Cortex of kidney (tissue), 1 donor: Measurements from ENCODE around the gene PPM1H.

Experiments used
- DNase-seq: peaks from one replicate; lab custom pipeline; 2025; lab: John Stamatoyannopoulos, UW

The PPM1H gene

GRCh38 chr12:62605981-62606380 lies 329.0 kb downstream of the PPM1H start:
- DNase-seq, result no peak

DNA sequence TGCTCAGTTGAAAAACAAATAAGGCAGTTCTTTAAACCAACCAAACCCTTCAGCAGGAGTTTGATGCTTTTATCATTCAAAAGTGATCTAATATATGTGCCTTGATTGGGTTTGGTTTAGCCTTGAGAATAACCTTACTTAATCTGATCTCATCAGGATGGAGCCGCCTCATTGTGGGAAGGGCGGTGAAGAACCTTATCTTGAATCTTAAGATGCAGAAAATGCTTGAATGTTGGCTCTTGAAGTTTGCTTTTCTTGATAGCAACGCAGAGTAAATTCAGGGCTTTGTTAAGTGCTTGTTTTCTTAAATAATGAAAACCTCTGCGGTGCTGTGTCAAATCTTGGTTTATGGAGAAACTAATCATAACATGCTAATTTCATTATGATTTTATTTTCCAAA lies 330.1 kb downstream of the PPM1H start:
- no peak for DNase-seq

DNA sequence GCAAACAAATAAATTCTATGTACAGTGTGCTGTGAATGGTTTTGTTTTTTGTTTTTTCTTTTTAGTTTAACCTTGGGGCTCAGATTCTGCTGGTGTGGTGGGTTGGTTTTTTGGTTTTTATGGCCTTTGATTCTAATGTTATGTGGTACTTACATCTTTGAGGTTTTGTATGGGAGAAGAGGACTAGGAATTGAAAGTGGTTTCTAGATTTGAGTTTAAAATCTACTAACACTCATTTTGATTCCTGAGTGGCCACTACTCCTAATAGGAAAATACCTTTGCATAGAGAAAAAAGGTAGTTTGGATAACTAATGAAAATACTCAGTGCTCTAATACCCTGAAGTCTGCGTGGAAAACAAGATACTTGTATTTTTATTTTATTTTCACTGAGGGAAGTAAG lies 330.6 kb downstream of the PPM1H start:
- DNase-seq, result no peak

DNA sequence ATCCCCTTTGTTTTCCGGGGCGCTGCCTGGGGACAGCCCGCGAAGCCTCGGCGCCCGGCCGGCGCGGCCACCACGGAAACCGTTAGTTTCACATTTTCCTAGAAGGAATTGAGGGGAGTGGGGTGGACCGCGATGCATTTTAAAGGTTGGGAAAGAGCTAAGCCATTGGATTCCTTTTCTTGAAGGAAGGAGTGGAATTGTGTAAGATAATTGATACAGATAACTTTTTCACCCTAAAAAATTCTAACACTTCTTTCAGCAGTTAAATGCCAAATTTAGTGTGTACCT lies 331.2 kb downstream of the PPM1H start:
- no peak for DNase-seq

GRCh38 chr12:62603061-62603810 lies 331.7 kb downstream of the PPM1H start:
- DNase-seq, result peak; percentile 74

DNA sequence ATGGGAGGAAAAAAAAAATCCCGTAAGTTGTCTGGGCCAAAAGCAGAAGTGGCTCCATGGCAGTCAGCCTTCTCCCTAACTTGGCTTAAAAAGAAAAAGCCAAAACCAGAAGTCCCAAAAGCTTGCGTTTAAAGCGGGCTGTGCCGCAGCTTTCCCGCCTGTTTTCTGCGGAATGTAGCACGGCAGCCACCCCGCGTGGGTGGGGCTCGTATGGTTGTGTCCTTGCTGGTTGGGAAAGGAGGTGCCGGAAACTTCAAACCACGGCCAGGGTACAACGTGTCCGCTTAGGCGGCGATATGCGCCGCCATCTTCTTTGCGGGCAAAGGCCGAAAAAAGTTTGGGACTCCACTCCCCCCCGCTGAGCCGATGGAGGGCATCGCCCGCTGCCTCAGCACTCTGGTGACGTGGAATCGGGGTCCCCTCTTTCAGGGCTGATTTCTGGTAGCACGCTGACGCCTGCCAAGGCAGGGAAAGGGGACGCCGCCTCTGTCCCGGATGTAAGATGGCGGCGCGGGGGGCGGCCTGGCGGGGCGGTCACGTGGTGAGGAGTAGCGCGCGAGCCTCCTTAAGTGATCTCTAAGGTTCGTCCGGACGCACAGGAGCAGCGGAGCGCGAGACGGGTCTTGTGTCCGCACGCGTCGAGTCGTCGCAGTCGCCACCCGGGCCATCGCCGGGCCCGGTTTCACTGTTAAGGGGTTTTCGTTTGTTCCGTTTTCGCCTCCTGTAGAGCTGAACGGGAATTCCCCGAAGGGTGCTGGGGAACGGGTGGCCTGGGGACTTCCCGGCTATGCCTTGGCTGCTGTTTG lies 332.5 kb downstream of the PPM1H start:
- DNase-seq, result peak; percentile 74

DNA sequence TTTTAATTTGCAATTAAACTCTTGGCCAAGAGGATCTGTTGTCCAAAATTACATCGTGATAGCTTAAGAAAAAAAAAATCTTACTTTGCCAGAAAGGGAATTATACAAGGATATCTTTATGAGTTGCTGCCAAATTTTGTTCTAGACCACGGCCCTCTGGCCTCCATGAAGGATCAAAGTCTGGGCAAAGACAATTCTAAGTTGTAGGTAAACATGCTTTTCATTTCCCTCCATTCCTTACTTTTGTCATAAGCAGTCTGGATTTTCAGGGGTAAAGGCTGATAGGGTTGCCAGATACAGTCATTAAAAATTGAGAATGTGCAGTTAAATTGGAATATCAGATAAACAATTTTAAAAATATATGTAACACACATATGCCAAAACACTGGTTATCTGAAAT lies 333.2 kb downstream of the PPM1H start:
- no peak for DNase-seq

- no peak for DNase-seq
Observed at GRCh38 chr12:62599854-62600437, 335.0 kb downstream of the PPM1H start.

DNA sequence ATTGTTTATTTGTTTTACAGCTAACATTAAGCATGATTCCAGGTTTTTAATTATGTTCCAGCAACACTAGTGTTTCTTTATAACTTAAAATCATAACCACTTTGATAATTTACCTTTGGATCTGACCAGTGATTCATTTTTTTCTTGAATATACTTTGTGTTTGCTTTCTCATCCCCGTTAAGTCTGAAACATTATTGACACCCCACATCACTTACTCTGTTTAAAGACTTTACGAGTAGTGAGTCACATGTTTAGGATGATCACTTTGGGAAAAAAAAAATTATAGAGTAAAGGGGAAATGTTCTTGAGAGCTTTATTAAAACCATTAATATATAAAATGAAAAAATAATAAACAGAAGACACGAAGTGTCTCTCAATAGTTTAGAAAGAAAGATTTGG lies 336.1 kb downstream of the PPM1H start:
- DNase-seq, result no peak

- no peak for DNase-seq
Observed at GRCh38 chr12:62597253-62597652, 337.7 kb downstream of the PPM1H start.
